Sigmoid colon (tissue), 3 donors: ENCODE data around the gene CYBA.

Experiments used
- CTCF ChIP-seq, 4 experiments: fragments of 450-650 bp in 3 of 4; fragments of 200-600 bp in 1 of 4; IDR thresholded peaks; one replicate each; pipeline ENCODE4 v1.5.1; 2016 to 2019; ENCODE audit warnings: antibody characterized with exemption in 4 of 4, mild to moderate bottlenecking in 3 of 4, moderate library complexity in 2 of 4
- POLR2A ChIP-seq, 2 donors: fragments of 450-650 bp; IDR thresholded peaks; one replicate each; pipeline ENCODE4 v1.6.1; 2016; ENCODE audit warnings: antibody characterized with exemption in 2 of 2, mild to moderate bottlenecking in 2 of 2, moderate library complexity in 2 of 2

- no peak for TF ChIP-seq CTCF (IDR thresholded peaks at IDR 0.05)
- no peak for TF ChIP-seq POLR2A (IDR thresholded peaks at IDR 0.05)
These were observed 3.4 kb downstream of the CYBA start for GRCh38 chr16:88647178-88648070.
